ENCODE measurements around the gene CPNE6.

Gene CPNE6

GRCh38 chr14:24060984-24061913, 10.1 kb upstream of the CPNE6 start:
- Mint-ChIP-seq H3K36me3 (no peaks in the 10 kb centered on the region), H3K4me1 (ENCODE audit: low read depth) (no peaks in the 10 kb centered on the region), H3K27ac (no peak overlapping the region), H3K9me3 (ENCODE audit: low read depth) (no peaks in the 10 kb centered on the region), H3K27me3 (no peaks in the 10 kb centered on the region), H3K4me3 (no peak overlapping the region)

DNA sequence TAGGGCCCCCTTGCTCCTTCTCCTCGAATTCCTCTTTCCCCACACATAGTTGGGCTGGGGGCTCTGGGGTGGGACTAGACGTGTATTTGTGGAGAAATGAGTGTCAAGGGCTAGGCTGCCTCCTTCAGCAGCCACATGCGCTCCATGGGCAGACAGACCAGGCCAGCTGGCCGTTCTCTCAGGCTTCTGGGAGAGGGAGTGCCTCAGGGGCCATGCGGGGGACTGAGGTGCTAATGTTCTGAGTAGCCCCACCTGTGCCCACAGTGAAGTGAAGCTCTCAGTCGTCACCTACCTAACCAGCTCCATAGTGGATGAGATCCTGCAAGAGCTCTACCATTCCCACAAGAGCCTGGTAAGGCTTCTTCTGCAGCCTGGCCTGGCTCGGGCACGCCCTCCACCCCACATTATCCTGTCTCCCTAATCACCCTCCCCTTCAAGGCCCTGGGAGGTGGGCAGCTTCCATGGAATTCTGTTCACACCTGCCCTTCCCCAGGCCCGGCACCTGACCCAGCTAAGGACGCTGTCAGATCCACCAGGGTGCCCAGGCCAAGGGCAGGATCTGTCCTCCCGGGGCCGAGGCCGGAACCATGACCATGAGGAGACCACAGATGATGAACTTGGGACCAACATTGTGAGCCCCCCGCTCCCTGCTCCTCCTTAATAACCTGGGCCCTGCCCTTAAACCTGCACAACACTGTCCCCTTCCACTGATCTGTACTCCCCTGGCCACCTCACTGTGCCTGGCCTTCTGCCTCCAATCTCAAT, 9.0 kb upstream of the CPNE6 start:
- H3K4me1 Mint-ChIP-seq (ENCODE audit: low read depth), result no peaks in the 10 kb centered on the region
- no peaks in the 10 kb centered on the region for H3K9me3 Mint-ChIP-seq (ENCODE audit: low read depth)
- no peak overlapping the region for H3K4me3 Mint-ChIP-seq
- H3K27me3 Mint-ChIP-seq, result no peaks in the 10 kb centered on the region
- H3K36me3 Mint-ChIP-seq, result no peaks in the 10 kb centered on the region
- no peak overlapping the region for H3K27ac Mint-ChIP-seq

DNA sequence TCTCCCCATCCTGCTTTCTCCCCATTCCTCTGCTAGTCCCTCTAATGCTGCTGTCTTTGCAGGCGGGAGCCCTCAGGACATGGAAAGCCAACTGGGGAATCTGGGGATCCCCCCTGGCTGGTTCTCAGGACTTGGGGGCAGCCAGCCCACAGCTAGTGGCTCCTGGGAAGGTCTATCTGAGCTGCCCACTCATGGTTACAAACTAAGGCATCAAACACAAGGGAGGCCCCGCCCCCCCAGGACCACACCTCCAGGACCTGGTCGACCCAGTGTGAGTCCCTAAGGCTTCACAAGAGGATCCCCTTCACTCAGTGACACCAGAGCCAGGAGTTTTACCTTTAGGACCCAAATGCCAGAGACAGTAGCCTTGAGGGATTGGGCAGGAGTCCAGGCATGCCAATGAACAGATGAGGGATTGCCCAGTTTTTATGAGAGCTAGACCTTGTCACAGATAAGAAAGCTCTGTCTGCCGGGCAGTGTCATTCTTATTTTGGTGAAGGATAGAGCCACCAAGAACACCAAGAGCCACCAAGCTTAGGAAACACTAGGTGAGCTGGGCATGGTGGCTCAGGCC, 8.0 kb upstream of the CPNE6 start:
- H3K9me3 Mint-ChIP-seq (ENCODE audit: low read depth), result no peaks in the 10 kb centered on the region
- H3K27ac Mint-ChIP-seq, result no peak overlapping the region
- H3K4me1 Mint-ChIP-seq (ENCODE audit: low read depth), result no peaks in the 10 kb centered on the region
- H3K4me3 Mint-ChIP-seq, result no peak overlapping the region
- no peaks in the 10 kb centered on the region for H3K27me3 Mint-ChIP-seq
- no peaks in the 10 kb centered on the region for H3K36me3 Mint-ChIP-seq

GRCh38 chr14:24064091-24064795, 7.1 kb upstream of the CPNE6 start:
- H3K27me3 Mint-ChIP-seq, result no peaks in the 10 kb centered on the region
- no peaks in the 10 kb centered on the region for H3K4me1 Mint-ChIP-seq (ENCODE audit: low read depth)
- H3K4me3 Mint-ChIP-seq, result no peak overlapping the region
- no peaks in the 10 kb centered on the region for H3K36me3 Mint-ChIP-seq
- no peak overlapping the region for H3K27ac Mint-ChIP-seq
- no peaks in the 10 kb centered on the region for H3K9me3 Mint-ChIP-seq (ENCODE audit: low read depth)

- H3K36me3 Mint-ChIP-seq, result no peaks in the 10 kb centered on the region
- no peaks in the 10 kb centered on the region for H3K4me1 Mint-ChIP-seq (ENCODE audit: low read depth)
- no peaks in the 10 kb centered on the region for H3K27me3 Mint-ChIP-seq
- no peaks in the 10 kb centered on the region for H3K9me3 Mint-ChIP-seq (ENCODE audit: low read depth)
- no peak overlapping the region for H3K4me3 Mint-ChIP-seq
- H3K27ac Mint-ChIP-seq, result no peak overlapping the region
Measured at GRCh38 chr14:24064856-24065255, 6.5 kb upstream of the CPNE6 start.

- H3K36me3 Mint-ChIP-seq, result no peaks in the 10 kb centered on the region
- H3K27ac Mint-ChIP-seq, result no peak overlapping the region
- H3K27me3 Mint-ChIP-seq, result no peaks in the 10 kb centered on the region
- no peaks in the 10 kb centered on the region for H3K9me3 Mint-ChIP-seq (ENCODE audit: low read depth)
- no peaks in the 10 kb centered on the region for H3K4me1 Mint-ChIP-seq (ENCODE audit: low read depth)
- no peak overlapping the region for H3K4me3 Mint-ChIP-seq
Measured at GRCh38 chr14:24065408-24065807, 6.0 kb upstream of the CPNE6 start.

- H3K27me3 Mint-ChIP-seq, result peaks cover 4% of the 10 kb centered on the region
- peaks cover 8% of the 10 kb centered on the region for H3K4me1 Mint-ChIP-seq (ENCODE audit: low read depth)
- H3K27ac Mint-ChIP-seq, result no peak overlapping the region
- no peak overlapping the region for H3K4me3 Mint-ChIP-seq
- H3K9me3 Mint-ChIP-seq (ENCODE audit: low read depth), result no peaks in the 10 kb centered on the region
- H3K36me3 Mint-ChIP-seq, result no peaks in the 10 kb centered on the region
Measured at GRCh38 chr14:24066496-24067132, 4.7 kb upstream of the CPNE6 start.

DNA sequence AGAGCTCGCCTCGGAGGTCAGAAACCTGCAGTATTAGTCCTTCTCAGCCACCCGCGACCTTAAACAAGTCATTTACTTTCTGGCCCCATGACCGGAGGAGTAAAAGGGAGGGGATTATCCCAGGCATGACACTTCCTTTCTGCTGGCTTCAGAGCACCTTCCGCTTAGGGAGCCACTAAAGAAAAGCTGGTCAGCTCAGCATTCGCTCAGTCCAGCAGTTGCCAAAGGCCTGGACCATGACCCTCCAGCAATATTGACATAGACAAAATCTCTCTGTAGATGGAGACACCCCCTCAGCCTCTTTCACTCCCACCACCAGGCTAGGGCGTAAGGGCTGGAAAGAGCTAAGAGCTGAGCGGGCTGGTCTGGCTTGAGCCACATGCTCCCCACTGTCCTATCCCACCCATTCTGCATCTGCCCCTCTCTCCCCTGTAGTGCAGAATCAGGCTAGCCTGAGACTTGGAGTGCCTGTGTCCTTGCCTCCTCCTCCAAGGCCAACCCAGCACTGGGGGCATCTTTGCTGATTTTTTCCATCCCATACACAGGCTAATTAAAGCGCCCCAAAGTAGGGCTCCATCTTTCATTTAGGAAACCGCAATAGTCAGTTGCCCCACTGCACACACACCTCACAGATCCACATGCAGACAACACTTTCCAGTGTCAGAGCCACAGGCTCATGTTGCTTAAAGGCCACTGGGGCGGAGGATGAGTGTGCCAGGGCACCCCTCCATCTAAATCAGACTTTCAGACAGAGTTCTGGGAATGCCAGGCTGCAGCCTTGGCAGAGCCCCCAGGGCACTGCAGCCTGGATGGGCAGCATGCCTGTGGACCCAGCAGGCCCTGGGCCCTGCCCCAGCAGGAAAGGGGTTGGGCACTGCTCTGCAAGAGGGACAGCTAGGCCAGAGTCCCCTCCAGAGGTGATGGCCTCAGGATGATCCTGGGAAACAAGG, 4.0 kb upstream of the CPNE6 start:
- no peak overlapping the region for H3K27ac Mint-ChIP-seq
- H3K4me3 Mint-ChIP-seq, result no peak overlapping the region
- no peaks in the 10 kb centered on the region for H3K9me3 Mint-ChIP-seq (ENCODE audit: low read depth)
- no peaks in the 10 kb centered on the region for H3K36me3 Mint-ChIP-seq
- peaks cover 8% of the 10 kb centered on the region for H3K4me1 Mint-ChIP-seq (ENCODE audit: low read depth)
- H3K27me3 Mint-ChIP-seq, result peaks cover 4% of the 10 kb centered on the region

DNA sequence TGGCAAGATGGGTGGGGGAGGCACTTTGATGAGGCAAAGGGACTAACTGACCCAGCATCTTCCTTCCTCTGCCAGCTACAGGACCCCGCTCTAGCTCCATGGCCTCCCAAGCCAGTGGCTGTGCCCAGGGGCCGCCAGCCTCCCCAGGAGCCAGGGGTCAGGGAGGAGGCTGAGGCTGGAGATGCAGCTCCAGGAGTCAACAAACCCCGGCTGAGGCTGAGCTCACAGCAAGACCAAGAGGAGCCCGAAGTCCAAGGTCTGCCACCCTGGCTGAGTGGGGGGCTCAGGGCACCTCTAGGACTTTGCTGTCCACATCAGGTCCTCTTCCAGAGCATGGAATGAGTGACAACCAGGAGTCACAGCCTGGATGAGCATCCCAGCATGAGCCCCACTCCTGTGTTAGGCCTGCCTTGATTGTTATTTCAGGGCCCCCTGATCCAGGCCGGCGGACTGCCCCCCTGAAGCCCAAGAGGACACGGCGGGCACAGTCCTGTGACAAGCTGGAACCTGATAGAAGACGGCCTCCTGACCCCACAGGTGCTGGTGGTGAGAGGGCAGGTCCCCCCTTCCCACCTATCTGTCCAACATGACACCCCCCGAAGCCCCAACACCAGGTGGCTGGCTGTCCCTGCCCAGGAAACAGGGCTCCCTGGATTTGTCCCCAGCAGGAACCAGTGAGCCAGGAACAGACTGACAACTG, 2.5 kb upstream of the CPNE6 start:
- no peak overlapping the region for H3K4me3 Mint-ChIP-seq
- no peak overlapping the region for H3K27ac Mint-ChIP-seq
- H3K9me3 Mint-ChIP-seq (ENCODE audit: low read depth), result no peaks in the 10 kb centered on the region
- H3K36me3 Mint-ChIP-seq, result no peaks in the 10 kb centered on the region
- peaks cover 4% of the 10 kb centered on the region for H3K27me3 Mint-ChIP-seq
- peaks cover 8% of the 10 kb centered on the region for H3K4me1 Mint-ChIP-seq (ENCODE audit: low read depth)

- H3K27ac Mint-ChIP-seq, result no peak overlapping the region
- H3K27me3 Mint-ChIP-seq, result peaks cover 4% of the 10 kb centered on the region
- H3K9me3 Mint-ChIP-seq (ENCODE audit: low read depth), result no peaks in the 10 kb centered on the region
- H3K4me1 Mint-ChIP-seq (ENCODE audit: low read depth), result peaks cover 8% of the 10 kb centered on the region
- no peaks in the 10 kb centered on the region for H3K36me3 Mint-ChIP-seq
- H3K4me3 Mint-ChIP-seq, result no peak overlapping the region
Measured at GRCh38 chr14:24069411-24069735, 2.0 kb upstream of the CPNE6 start.

- Mint-ChIP-seq H3K36me3 (no peaks in the 10 kb centered on the region), H3K27ac (no peak overlapping the region), H3K4me1 (ENCODE audit: low read depth) (peaks cover 8% of the 10 kb centered on the region), H3K27me3 (peaks cover 4% of the 10 kb centered on the region), H3K9me3 (ENCODE audit: low read depth) (no peaks in the 10 kb centered on the region), H3K4me3 (no peak overlapping the region)
Measured at GRCh38 chr14:24070285-24071143, 848 bp upstream of the CPNE6 start.

GRCh38 chr14:24071836-24072430, 571 bp downstream of the CPNE6 start:
- H3K9me3 Mint-ChIP-seq (ENCODE audit: low read depth), result no peaks in the 10 kb centered on the region

More at GRCh38 chr14:24071836-24072430, 571 bp downstream of the CPNE6 start:
- no peak overlapping the region for H3K27ac Mint-ChIP-seq
- H3K27me3 Mint-ChIP-seq, result peaks cover 4% of the 10 kb centered on the region
- no peaks in the 10 kb centered on the region for H3K36me3 Mint-ChIP-seq
- H3K4me3 Mint-ChIP-seq, result no peak overlapping the region
- peaks cover 8% of the 10 kb centered on the region for H3K4me1 Mint-ChIP-seq (ENCODE audit: low read depth)

Measured in activated naive CD8-positive, alpha-beta T cell (primary cell).